PC-3 (cell line): ENCODE data around the gene SUGP1.

Source experiments
- EZH2 ChIP-seq: fragments of 300-600 bp; sonication (generic); IDR thresholded peaks from one replicate; pipeline ENCODE4 v1.6.1; 2017; ENCODE audit warnings: antibody characterized with exemption, mild to moderate bottlenecking, low read length; ENCODE audit not compliant: unreplicated experiment
- EZH2phosphoT487 ChIP-seq: fragments of 300-600 bp; sonication (generic); IDR thresholded peaks from 2 replicates; pipeline ENCODE4 v1.6.1; 2018; ENCODE audit warnings: mild to moderate bottlenecking, antibody characterized with exemption, low read length, borderline replicate concordance
- TF ChIP-seq, protein P1 (sequence below): fragments of 300-600 bp; sonication (generic); conservative IDR thresholded peaks from 2 replicates; pipeline ENCODE4 v1.5.1; 2017; ENCODE audit warnings: antibody characterized with exemption, low read depth, mild to moderate bottlenecking, low read length

DNA sequence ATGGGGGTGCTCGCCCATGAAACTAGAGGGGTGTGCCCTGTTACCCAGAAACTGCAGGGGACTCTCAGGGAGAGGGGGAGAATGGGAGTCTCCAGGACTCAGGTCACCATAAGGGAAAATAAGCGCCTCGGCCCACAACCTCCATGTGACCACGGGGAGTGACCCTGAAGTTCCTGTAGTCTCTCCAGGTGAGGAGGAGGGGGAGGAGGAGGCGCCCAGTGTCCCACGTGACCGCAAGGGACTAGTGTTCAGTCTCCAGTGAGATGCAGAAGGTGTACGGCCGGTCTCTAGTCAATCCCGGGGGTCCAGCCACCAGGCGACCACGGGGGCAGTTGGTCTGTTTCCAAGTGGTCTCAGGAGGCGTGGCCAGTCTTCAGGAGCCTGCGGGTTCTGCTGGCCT is 63.2 kb downstream of the SUGP1 start:
- TF ChIP-seq, protein P1, sequence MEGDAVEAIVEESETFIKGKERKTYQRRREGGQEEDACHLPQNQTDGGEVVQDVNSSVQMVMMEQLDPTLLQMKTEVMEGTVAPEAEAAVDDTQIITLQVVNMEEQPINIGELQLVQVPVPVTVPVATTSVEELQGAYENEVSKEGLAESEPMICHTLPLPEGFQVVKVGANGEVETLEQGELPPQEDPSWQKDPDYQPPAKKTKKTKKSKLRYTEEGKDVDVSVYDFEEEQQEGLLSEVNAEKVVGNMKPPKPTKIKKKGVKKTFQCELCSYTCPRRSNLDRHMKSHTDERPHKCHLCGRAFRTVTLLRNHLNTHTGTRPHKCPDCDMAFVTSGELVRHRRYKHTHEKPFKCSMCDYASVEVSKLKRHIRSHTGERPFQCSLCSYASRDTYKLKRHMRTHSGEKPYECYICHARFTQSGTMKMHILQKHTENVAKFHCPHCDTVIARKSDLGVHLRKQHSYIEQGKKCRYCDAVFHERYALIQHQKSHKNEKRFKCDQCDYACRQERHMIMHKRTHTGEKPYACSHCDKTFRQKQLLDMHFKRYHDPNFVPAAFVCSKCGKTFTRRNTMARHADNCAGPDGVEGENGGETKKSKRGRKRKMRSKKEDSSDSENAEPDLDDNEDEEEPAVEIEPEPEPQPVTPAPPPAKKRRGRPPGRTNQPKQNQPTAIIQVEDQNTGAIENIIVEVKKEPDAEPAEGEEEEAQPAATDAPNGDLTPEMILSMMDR = no peak
- TF ChIP-seq EZH2 = no peak
- TF ChIP-seq EZH2phosphoT487 = no peak
